Gastrocnemius medialis (tissue), 4 donors: ENCODE measurements around the gene TCF3. TPM values are rescaled to one million over a fixed set of nuclear protein-coding genes. Genes with fewer than 3 reads are reported as not detected.
"Not testable (repeated sequence)": the region's sequence is repeated elsewhere in the genome, so short reads cannot be mapped to it uniquely, and the experiment has no call there.

Experiments
- ATAC-seq, 2 donors: fragments of 150-250 bp; one replicate each; pipeline ENCODE4 v1.9.1; 2016
- DNase-seq, 2 donors: peaks; one replicate each; pipeline ENCODE4 v3.0.0-alpha.2; 2019
- H3K27ac ChIP-seq, 4 donors: fragments of 200-600 bp; sonication (generic); 1 replicate in 1 of 4; 2 replicates in 3 of 4; pipeline ENCODE4 v1.5.1; 2016 to 2018; ENCODE audit warnings: mild to moderate bottlenecking in 2 of 4, moderate library complexity in 1 of 4
- H3K27me3 ChIP-seq, 3 donors: fragments of 200-600 bp; sonication (generic) in 2 of 3; 1 replicate in 1 of 3; 2 replicates in 2 of 3; pipeline versions ENCODE4 v1.5.1 to v1.6.0; 2016 to 2019; ENCODE audit warnings: mild to moderate bottlenecking in 1 of 3, moderate library complexity in 1 of 3
- H3K36me3 ChIP-seq, 2 donors: fragments of 200-600 bp; sonication (generic) in 1 of 2; one replicate each; pipeline ENCODE4 v1.5.1; 2017 to 2018
- H3K4me1 ChIP-seq, 2 donors: fragments of 200-600 bp; sonication (generic) in 1 of 2; one replicate each; pipeline ENCODE4 v1.5.1; 2016 to 2017; ENCODE audit warnings: mild to moderate bottlenecking in 2 of 2
- H3K4me3 ChIP-seq, 4 donors: fragments of 200-600 bp; sonication (generic) in 3 of 4; 1 replicate in 1 of 4; 2 replicates in 3 of 4; pipeline ENCODE4 v1.5.1; 2016 to 2019; ENCODE audit warnings: mild to moderate bottlenecking in 2 of 4
- H3K9me3 ChIP-seq, 3 donors: fragments of 200-600 bp; sonication (generic) in 2 of 3; 1 replicate in 1 of 3; 2 replicates in 2 of 3; pipeline ENCODE4 v1.5.1; 2016 to 2019
- POLR2A ChIP-seq, 2 donors: fragments of 450-650 bp; IDR thresholded peaks; one replicate each; pipeline ENCODE4 v1.6.1; 2017; ENCODE audit warnings: antibody characterized with exemption in 2 of 2, mild to moderate bottlenecking in 2 of 2, moderate library complexity in 2 of 2
- in situ Hi-C, 4 donors: fragments of 200-750 bp; cut with MboI; loops; one replicate each; pipeline versions ENCODE4 v1.15.0 to v1.8.0; 2017; ENCODE audit warnings: low sequenced_read_pairs in 4 of 4
- intact Hi-C: fragments of 100-400 bp; cut with DNase I; formaldehyde crosslinking; loops from one replicate; pipeline ENCODE4 v1.15.1; 2023; ENCODE audit warnings: low total_unique reads
- total RNA-seq, 4 donors: library from RNA; depleted of rRNA; stranded (reverse); fragments of >200 nt; gene quantifications; one replicate each; pipeline versions ENCODE4 v1.1.0 to v1.2.3, GENCODE V29; 2016
- TF ChIP-seq, protein P1 (sequence below), 5 experiments: fragments of 450-650 bp in 3 of 5; fragments of 200-600 bp in 2 of 5; sonication (generic) in 2 of 5; IDR thresholded peaks in 4 of 5; conservative IDR thresholded peaks in 1 of 5; 1 replicate in 4 of 5; 2 replicates in 1 of 5; pipeline ENCODE4 v1.5.1; 2016 to 2019; ENCODE audit warnings: antibody characterized with exemption in 5 of 5, mild to moderate bottlenecking in 3 of 5, moderate library complexity in 3 of 5

The TCF3 gene
- total RNA-seq, 4 donors from 2014 or later = 22.0 to 58.6 (median 42.5) TPM

DNA sequence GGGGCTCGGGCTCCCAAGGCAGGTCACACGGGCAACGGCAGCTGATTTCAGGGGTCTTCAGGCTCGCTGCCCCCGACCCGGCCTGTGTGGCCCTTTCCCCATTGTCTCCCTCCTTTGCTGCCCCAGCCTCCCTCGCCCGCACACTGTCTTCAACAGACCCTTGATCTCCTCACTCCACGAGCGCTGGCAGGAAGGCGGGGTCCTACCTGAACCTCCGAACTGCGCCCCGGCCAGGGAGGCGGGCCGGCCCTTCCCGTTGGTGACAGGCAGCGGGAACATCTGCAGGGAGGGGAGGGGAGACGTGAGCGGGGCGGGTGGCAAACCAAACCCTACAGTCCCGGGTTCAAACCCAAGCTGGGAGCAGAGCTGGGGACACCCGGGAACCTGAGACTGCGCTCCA is 6.3 kb downstream of the TCF3 start:
- ATAC-seq = no peak
- in situ Hi-C loops = no loop called here
- TF ChIP-seq, protein P1, sequence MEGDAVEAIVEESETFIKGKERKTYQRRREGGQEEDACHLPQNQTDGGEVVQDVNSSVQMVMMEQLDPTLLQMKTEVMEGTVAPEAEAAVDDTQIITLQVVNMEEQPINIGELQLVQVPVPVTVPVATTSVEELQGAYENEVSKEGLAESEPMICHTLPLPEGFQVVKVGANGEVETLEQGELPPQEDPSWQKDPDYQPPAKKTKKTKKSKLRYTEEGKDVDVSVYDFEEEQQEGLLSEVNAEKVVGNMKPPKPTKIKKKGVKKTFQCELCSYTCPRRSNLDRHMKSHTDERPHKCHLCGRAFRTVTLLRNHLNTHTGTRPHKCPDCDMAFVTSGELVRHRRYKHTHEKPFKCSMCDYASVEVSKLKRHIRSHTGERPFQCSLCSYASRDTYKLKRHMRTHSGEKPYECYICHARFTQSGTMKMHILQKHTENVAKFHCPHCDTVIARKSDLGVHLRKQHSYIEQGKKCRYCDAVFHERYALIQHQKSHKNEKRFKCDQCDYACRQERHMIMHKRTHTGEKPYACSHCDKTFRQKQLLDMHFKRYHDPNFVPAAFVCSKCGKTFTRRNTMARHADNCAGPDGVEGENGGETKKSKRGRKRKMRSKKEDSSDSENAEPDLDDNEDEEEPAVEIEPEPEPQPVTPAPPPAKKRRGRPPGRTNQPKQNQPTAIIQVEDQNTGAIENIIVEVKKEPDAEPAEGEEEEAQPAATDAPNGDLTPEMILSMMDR (IDR thresholded peaks at IDR 0.05 in 4 of 5, conservative IDR thresholded peaks at IDR 0.05 in 1 of 5) = no peak
- TF ChIP-seq POLR2A (IDR thresholded peaks at IDR 0.05) = no peak
- H3K27ac ChIP-seq = no peak overlapping the region
- no peak overlapping the region for H3K4me3 ChIP-seq
- DNase-seq = no peak
- intact Hi-C loops = no loop called here
- H3K36me3 ChIP-seq = peaks cover 0 to 4% of the 10 kb centered on the region in 2 donors
- no peaks in the 10 kb centered on the region for H3K27me3 ChIP-seq
- peaks cover 8% of the 10 kb centered on the region in 2 donors for H3K4me1 ChIP-seq
- no peaks in the 10 kb centered on the region for H3K9me3 ChIP-seq

GRCh38 chr19:1645299-1645698 is 7.1 kb downstream of the TCF3 start:
- H3K36me3 ChIP-seq = peaks cover 0 to 4% of the 10 kb centered on the region in 2 donors
- in situ Hi-C loops = no loop called here
- no peak for ATAC-seq

DNA sequence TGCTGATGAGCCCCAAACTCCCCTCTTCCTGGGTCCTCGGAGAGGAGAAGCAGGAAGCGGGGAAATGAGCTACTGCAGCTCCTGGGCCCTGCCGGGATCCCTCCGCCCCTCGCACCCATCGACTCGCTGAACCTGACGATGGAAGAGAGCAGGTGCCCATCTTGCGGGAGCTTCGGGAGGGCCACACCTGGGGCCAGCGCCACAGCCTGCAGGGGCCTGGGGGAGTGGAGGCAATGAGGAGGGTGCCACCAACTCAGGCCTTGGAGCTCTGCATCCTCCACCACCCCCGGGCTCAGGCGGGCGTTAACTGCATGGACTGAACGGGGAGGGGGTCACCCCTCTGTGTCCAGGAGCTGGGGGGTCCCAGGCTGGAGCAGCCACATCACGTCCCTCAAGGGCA is 8.3 kb downstream of the TCF3 start:
- Histone ChIP-seq H3K4me1 (no peaks in the 10 kb centered on the region), H3K36me3 (peaks cover 0 to 4% of the 10 kb centered on the region in 2 donors), H3K9me3 (no peaks in the 10 kb centered on the region), H3K4me3 (no peak overlapping the region), H3K27ac (no peak overlapping the region), H3K27me3 (no peaks in the 10 kb centered on the region)
- in situ Hi-C loops = no loop called here
- TF ChIP-seq, protein P1 (IDR thresholded peaks at IDR 0.05 in 4 of 5, conservative IDR thresholded peaks at IDR 0.05 in 1 of 5) = no peak
- TF ChIP-seq POLR2A (IDR thresholded peaks at IDR 0.05) = no peak
- intact Hi-C loops = no loop called here
- DNase-seq (no peak), ATAC-seq (no peak)

More at GRCh38 chr19:1645299-1645698, 7.1 kb downstream of the TCF3 start:
- no peak for TF ChIP-seq POLR2A (IDR thresholded peaks at IDR 0.05)
- TF ChIP-seq, protein P1 (IDR thresholded peaks at IDR 0.05 in 4 of 5, conservative IDR thresholded peaks at IDR 0.05 in 1 of 5) = no peak
- H3K4me3 ChIP-seq = no peak overlapping the region
- no peak overlapping the region for H3K27ac ChIP-seq
- no peaks in the 10 kb centered on the region for H3K9me3 ChIP-seq
- intact Hi-C loops = no loop called here
- DNase-seq = no peak
- H3K27me3 ChIP-seq = no peaks in the 10 kb centered on the region
- no peaks in the 10 kb centered on the region for H3K4me1 ChIP-seq

GRCh38 chr19:1640893-1641448 is 11.4 kb downstream of the TCF3 start:
- intact Hi-C loops, in situ Hi-C loops, DNase-seq, ATAC-seq, H3K27me3 ChIP-seq, H3K9me3 ChIP-seq, H3K4me3 ChIP-seq, H3K4me1 ChIP-seq, H3K27ac ChIP-seq: not testable (repeated sequence)
- H3K36me3 ChIP-seq = peaks cover 0 to 13% of the 10 kb centered on the region in 2 donors

DNA sequence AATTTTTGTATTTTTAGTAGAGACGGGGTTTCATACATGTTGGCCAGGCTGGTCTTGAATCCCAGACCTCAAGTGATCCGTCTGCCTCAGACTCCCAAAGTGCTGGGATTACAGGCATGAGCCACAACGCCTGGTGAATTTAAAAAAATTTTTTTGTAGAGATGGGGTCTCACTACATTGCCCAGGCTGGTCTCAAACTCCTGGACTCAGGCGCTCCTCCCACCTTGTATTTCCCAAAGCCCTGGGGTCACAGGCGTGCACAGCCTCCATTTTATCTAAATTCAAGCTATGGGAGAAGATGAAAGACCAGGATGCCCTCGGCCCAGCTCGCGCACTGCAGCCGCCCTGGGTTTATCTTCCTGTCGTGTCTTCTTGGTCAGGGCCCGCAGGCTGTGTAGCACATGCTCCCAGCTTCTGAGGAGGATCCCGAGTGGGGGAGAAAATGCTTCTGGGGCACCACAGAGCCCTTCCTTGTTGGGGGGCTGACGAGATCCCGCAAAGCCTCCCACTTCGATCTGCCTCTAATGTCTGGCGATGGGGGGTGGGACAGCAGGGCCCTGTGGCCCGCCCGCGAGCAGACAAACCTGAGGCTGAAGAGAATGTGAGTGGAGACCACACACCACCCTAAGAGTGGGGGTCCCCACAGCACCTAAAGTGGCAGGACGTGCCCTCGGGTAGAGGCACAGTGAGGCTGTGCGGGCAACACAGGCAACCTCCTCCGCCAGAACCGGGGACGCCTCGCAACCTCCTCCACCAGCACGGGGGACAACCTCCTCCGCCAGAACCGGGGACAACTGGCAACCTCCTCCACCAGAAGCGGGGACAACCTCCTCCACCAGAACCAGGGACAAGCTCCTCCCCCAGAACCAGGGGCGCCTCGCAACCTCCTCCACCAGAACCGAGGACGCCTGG is 15.8 kb downstream of the TCF3 start:
- Histone ChIP-seq H3K9me3 (no peaks in the 10 kb centered on the region), H3K36me3 (peaks cover 0 to 21% of the 10 kb centered on the region in 2 donors), H3K4me1 (no peaks in the 10 kb centered on the region), H3K27ac (no peak overlapping the region), H3K4me3 (no peak overlapping the region), H3K27me3 (no peaks in the 10 kb centered on the region)
- intact Hi-C loops = no loop called here
- DNase-seq (no peak), ATAC-seq (no peak)
- TF ChIP-seq, protein P1 (IDR thresholded peaks at IDR 0.05 in 4 of 5, conservative IDR thresholded peaks at IDR 0.05 in 1 of 5) = no peak
- TF ChIP-seq POLR2A (IDR thresholded peaks at IDR 0.05) = no peak
- in situ Hi-C loops = no loop called here
